Measurements from ENCODE around the gene ARID5B.

The ARID5B gene

GRCh38 chr10:62080905-62081304 is 179.4 kb downstream of the ARID5B start:
- Histone ChIP-seq H4K12ac (ENCODE audit: low read depth, low read length) (no peak overlapping the region), H2BK5ac (ENCODE audit: low read depth, low read length, poor library complexity) (no peak overlapping the region), H2AK5ac (ENCODE audit: low read length) (no peak overlapping the region), H3K27ac (ENCODE audit: low read depth, low read length) (no peak overlapping the region), H4K91ac (ENCODE audit: low read depth, low read length) (no peak overlapping the region), H3K4me3 (ENCODE audit: low read depth, low read length) (no peak overlapping the region), H2BK120ac (ENCODE audit: insufficient read depth, low read length, poor library complexity) (no peak overlapping the region), H3K79me2 (ENCODE audit: control insufficient read depth, insufficient read depth, low read length, poor library complexity) (peaks cover 2% of the 10 kb centered on the region), H3K36me3 (ENCODE audit: control insufficient read depth in 1 of 2, insufficient read depth in 2 of 2, low read length in 2 of 2) (peaks cover 4 to 14% of the 10 kb centered on the region in 2 experiments), H3K18ac (ENCODE audit: low read length) (no peak overlapping the region), H3K4ac (ENCODE audit: low read depth, low read length) (no peak overlapping the region), H2BK12ac (ENCODE audit: low read length) (no peak overlapping the region), H3K4me1 (ENCODE audit: control insufficient read depth in 1 of 2, insufficient read depth in 2 of 2, low read length in 2 of 2) (peaks cover 8 to 9% of the 10 kb centered on the region in 2 experiments), H3K27me3 (ENCODE audit: insufficient read depth, low read length) (no peaks in the 10 kb centered on the region), H3K4me2 (ENCODE audit: low read length) (no peak overlapping the region), H2AFZ (ENCODE audit: insufficient read depth, low read length, poor library complexity) (no peak overlapping the region), H3K23ac (ENCODE audit: low read length) (no peak overlapping the region), H3K9ac (ENCODE audit: low read length) (no peak overlapping the region), H3K9me3 (ENCODE audit: insufficient read depth, low read depth, low read length) (no peaks in the 10 kb centered on the region), H3K79me1 (ENCODE audit: low read length) (peaks cover 13% of the 10 kb centered on the region), H4K8ac (ENCODE audit: low read depth, low read length) (no peak overlapping the region), H3K14ac (ENCODE audit: low read length) (no peak overlapping the region)
- WGBS (ENCODE audit: extremely low coverage, insufficient coverage, insufficient read length): no CpG with 5 or more reads among the region's 5 CpGs
- no peak for DNase-seq

GRCh38 chr10:62081341-62082270 is 180.1 kb downstream of the ARID5B start:
- Histone ChIP-seq H3K9ac (ENCODE audit: low read length) (no peak overlapping the region), H2AK5ac (ENCODE audit: low read length) (no peak overlapping the region), H3K27me3 (ENCODE audit: insufficient read depth, low read length) (no peaks in the 10 kb centered on the region), H3K4me2 (ENCODE audit: low read length) (no peak overlapping the region), H3K36me3 (ENCODE audit: control insufficient read depth in 1 of 2, insufficient read depth in 2 of 2, low read length in 2 of 2) (peaks cover 8 to 17% of the 10 kb centered on the region in 2 experiments), H3K27ac (ENCODE audit: low read depth, low read length) (peak overlapping the region; percentile 97), H3K18ac (ENCODE audit: low read length) (no peak overlapping the region), H2AFZ (ENCODE audit: insufficient read depth, low read length, poor library complexity) (no peak overlapping the region), H4K8ac (ENCODE audit: low read depth, low read length) (no peak overlapping the region), H3K4ac (ENCODE audit: low read depth, low read length) (no peak overlapping the region), H4K12ac (ENCODE audit: low read depth, low read length) (no peak overlapping the region), H3K79me1 (ENCODE audit: low read length) (peaks cover 13% of the 10 kb centered on the region), H4K91ac (ENCODE audit: low read depth, low read length) (no peak overlapping the region), H3K14ac (ENCODE audit: low read length) (no peak overlapping the region), H3K4me3 (ENCODE audit: low read depth, low read length) (no peak overlapping the region), H2BK120ac (ENCODE audit: insufficient read depth, low read length, poor library complexity) (no peak overlapping the region), H2BK12ac (ENCODE audit: low read length) (no peak overlapping the region), H3K23ac (ENCODE audit: low read length) (no peak overlapping the region), H3K79me2 (ENCODE audit: control insufficient read depth, insufficient read depth, low read length, poor library complexity) (peaks cover 2% of the 10 kb centered on the region), H3K9me3 (ENCODE audit: insufficient read depth, low read depth, low read length) (no peaks in the 10 kb centered on the region), H2BK5ac (ENCODE audit: low read depth, low read length, poor library complexity) (no peak overlapping the region), H3K4me1 (ENCODE audit: control insufficient read depth in 1 of 2, insufficient read depth in 2 of 2, low read length in 2 of 2) (peaks cover 7 to 8% of the 10 kb centered on the region in 2 experiments)
- WGBS (ENCODE audit: extremely low coverage, insufficient coverage, insufficient read length): no CpG with 5 or more reads among the region's 5 CpGs
- no peak for DNase-seq

GRCh38 chr10:62082271-62082656 is 180.8 kb downstream of the ARID5B start:
- H3K27me3 ChIP-seq (ENCODE audit: insufficient read depth, low read length): no peaks in the 10 kb centered on the region
- no peak overlapping the region for H3K23ac ChIP-seq (ENCODE audit: low read length)
- no peak overlapping the region for H3K14ac ChIP-seq (ENCODE audit: low read length)
- H2BK12ac ChIP-seq (ENCODE audit: low read length): no peak overlapping the region
- no peak overlapping the region for H2AK5ac ChIP-seq (ENCODE audit: low read length)
- no peak overlapping the region for H3K4me2 ChIP-seq (ENCODE audit: low read length)
- H4K91ac ChIP-seq (ENCODE audit: low read depth, low read length): no peak overlapping the region
- H3K4ac ChIP-seq (ENCODE audit: low read depth, low read length): no peak overlapping the region
- no peak overlapping the region for H3K4me3 ChIP-seq (ENCODE audit: low read depth, low read length)
- DNase-seq: peak in 1 of 2 donors; percentile 39
- H3K9me3 ChIP-seq (ENCODE audit: insufficient read depth, low read depth, low read length): no peaks in the 10 kb centered on the region
- peaks cover 9 to 17% of the 10 kb centered on the region in 2 experiments for H3K36me3 ChIP-seq (ENCODE audit: control insufficient read depth in 1 of 2, insufficient read depth in 2 of 2, low read length in 2 of 2)
- H3K9ac ChIP-seq (ENCODE audit: low read length): no peak overlapping the region
- no peak overlapping the region for H4K8ac ChIP-seq (ENCODE audit: low read depth, low read length)
- H3K27ac ChIP-seq (ENCODE audit: low read depth, low read length): peak overlapping the region; percentile 97
- peaks cover 2% of the 10 kb centered on the region for H3K79me2 ChIP-seq (ENCODE audit: control insufficient read depth, insufficient read depth, low read length, poor library complexity)
- H3K18ac ChIP-seq (ENCODE audit: low read length): no peak overlapping the region
- H3K79me1 ChIP-seq (ENCODE audit: low read length): peaks cover 10% of the 10 kb centered on the region
- no peak overlapping the region for H2AFZ ChIP-seq (ENCODE audit: insufficient read depth, low read length, poor library complexity)
- H2BK120ac ChIP-seq (ENCODE audit: insufficient read depth, low read length, poor library complexity): no peak overlapping the region
- peaks cover 4 to 5% of the 10 kb centered on the region in 2 experiments for H3K4me1 ChIP-seq (ENCODE audit: control insufficient read depth in 1 of 2, insufficient read depth in 2 of 2, low read length in 2 of 2)
- no peak overlapping the region for H2BK5ac ChIP-seq (ENCODE audit: low read depth, low read length, poor library complexity)
- WGBS (ENCODE audit: extremely low coverage, insufficient coverage, insufficient read length): no CpG with 5 or more reads among the region's 1 CpG
- H4K12ac ChIP-seq (ENCODE audit: low read depth, low read length): no peak overlapping the region

GRCh38 chr10:62082729-62083411 is 181.4 kb downstream of the ARID5B start:
- peak overlapping the region; percentile 70 for H4K12ac ChIP-seq (ENCODE audit: low read depth, low read length)
- peaks cover 10% of the 10 kb centered on the region for H3K79me1 ChIP-seq (ENCODE audit: low read length)
- no peak overlapping the region for H2AFZ ChIP-seq (ENCODE audit: insufficient read depth, low read length, poor library complexity)
- H4K8ac ChIP-seq (ENCODE audit: low read depth, low read length): peak overlapping the region; percentile 73
- peak overlapping the region; percentile 100 for H2AK5ac ChIP-seq (ENCODE audit: low read length)
- peak overlapping the region; percentile 13 for H3K4me2 ChIP-seq (ENCODE audit: low read length)
- H3K14ac ChIP-seq (ENCODE audit: low read length): peak overlapping the region; percentile 92
- peak overlapping the region; percentile 84 for H3K18ac ChIP-seq (ENCODE audit: low read length)
- peaks cover 4 to 5% of the 10 kb centered on the region in 2 experiments for H3K4me1 ChIP-seq (ENCODE audit: control insufficient read depth in 1 of 2, insufficient read depth in 2 of 2, low read length in 2 of 2)
- DNase-seq: peak in 1 of 2 donors; percentile 36
- H3K9ac ChIP-seq (ENCODE audit: low read length): no peak overlapping the region
- no peaks in the 10 kb centered on the region for H3K9me3 ChIP-seq (ENCODE audit: insufficient read depth, low read depth, low read length)
- H3K79me2 ChIP-seq (ENCODE audit: control insufficient read depth, insufficient read depth, low read length, poor library complexity): peaks cover 2% of the 10 kb centered on the region
- no peaks in the 10 kb centered on the region for H3K27me3 ChIP-seq (ENCODE audit: insufficient read depth, low read length)
- H3K36me3 ChIP-seq (ENCODE audit: control insufficient read depth in 1 of 2, insufficient read depth in 2 of 2, low read length in 2 of 2): peaks cover 9 to 17% of the 10 kb centered on the region in 2 experiments
- H4K91ac ChIP-seq (ENCODE audit: low read depth, low read length): peak overlapping the region; percentile 92
- H3K4ac ChIP-seq (ENCODE audit: low read depth, low read length): peak overlapping the region; percentile 96
- H2BK5ac ChIP-seq (ENCODE audit: low read depth, low read length, poor library complexity): peak overlapping the region; percentile 98
- H2BK120ac ChIP-seq (ENCODE audit: insufficient read depth, low read length, poor library complexity): peak overlapping the region; percentile 99
- no peak overlapping the region for H3K23ac ChIP-seq (ENCODE audit: low read length)
- H3K27ac ChIP-seq (ENCODE audit: low read depth, low read length): peak overlapping the region; percentile 97
- no CpG with 5 or more reads among the region's 7 CpGs for WGBS (ENCODE audit: extremely low coverage, insufficient coverage, insufficient read length)
- no peak overlapping the region for H3K4me3 ChIP-seq (ENCODE audit: low read depth, low read length)
- peak overlapping the region; percentile 100 for H2BK12ac ChIP-seq (ENCODE audit: low read length)
